ENCODE data around the gene MAN2B1.
"Not testable (repeated sequence)": the region's sequence is repeated elsewhere in the genome, so short reads cannot be mapped to it uniquely, and the experiment has no call there.

The MAN2B1 gene

GRCh38 chr19:12665281-12665573, 1.3 kb downstream of the MAN2B1 start:
- H3K27ac ChIP-seq, result no peak overlapping the region
- DNase-seq (ENCODE audit: low read depth, low spot score), result no peak

- no peak for DNase-seq (ENCODE audit: low read depth, low spot score)
- no peak overlapping the region for H3K27ac ChIP-seq
Measured at GRCh38 chr19:12664406-12665280, 1.9 kb downstream of the MAN2B1 start.

GRCh38 chr19:12660980-12661379, 5.6 kb downstream of the MAN2B1 start:
- DNase-seq (ENCODE audit: low read depth, low spot score), result no peak
- no peak overlapping the region for H3K27ac ChIP-seq

DNA sequence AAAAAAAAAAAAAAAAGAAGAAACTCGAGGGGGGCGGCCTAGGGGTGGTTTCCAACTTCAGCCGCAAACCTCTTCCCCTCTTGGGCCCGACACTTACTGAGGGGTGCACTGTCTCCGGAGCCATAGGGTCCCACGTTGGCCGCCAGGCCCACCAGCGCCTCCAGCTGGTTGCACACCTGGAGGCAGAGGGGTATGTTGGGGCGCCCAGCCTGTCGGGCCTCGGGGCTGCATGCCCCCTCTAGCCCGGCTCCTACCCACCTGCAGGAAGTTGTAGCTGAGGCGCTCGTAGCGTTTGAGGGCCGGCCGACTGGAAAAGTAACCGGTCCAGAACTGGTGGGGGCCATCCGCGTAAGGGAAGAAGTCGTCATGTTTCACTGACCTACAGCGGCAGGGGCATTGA, 8.6 kb downstream of the MAN2B1 start:
- H3K27ac ChIP-seq, result no peak overlapping the region
- DNase-seq (ENCODE audit: low read depth, low spot score), result no peak

DNA sequence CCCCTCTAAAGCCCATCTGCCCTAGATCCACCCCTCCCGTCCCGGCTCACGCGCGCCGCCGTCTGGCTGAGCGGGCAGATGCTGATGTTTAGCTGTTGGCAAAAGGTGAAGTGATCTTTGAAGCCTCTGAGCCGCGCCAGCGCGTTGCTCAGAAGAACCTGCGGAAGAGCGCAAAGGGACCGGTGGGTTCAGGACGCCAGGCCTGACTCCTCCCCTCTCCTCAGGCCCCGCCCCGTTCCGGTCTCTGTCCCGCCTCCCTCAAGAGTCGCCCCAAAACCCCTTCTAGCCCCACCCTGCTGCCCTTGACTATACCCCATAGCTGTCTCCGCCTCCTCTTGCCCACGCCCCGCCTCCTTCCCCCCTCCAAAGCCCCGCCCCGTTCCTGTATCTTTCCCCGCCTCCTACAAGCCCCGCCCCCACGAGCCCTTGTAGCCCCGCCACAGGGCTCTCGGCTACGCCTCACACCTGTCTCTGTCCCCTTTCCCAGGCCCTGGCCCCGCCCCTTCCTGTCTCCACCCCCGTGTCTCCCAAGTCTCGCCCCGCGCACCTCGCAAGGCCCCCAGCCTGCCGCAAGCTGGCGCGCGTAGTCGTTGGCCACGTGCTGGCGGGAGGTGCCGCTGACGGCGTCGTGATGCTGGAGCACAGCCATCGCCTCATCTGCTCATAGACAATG, 9.5 kb downstream of the MAN2B1 start:
- H3K27ac ChIP-seq, result no peak overlapping the region
- DNase-seq (ENCODE audit: low read depth, low spot score), result no peak

- H3K27ac ChIP-seq, result no peak overlapping the region
- DNase-seq (ENCODE audit: low read depth, low spot score), result no peak
Measured at GRCh38 chr19:12655546-12655945, 11.0 kb downstream of the MAN2B1 start.

- no peak overlapping the region for H3K27ac ChIP-seq
- no peak for DNase-seq (ENCODE audit: low read depth, low spot score)
Measured at GRCh38 chr19:12652219-12652618, 14.3 kb downstream of the MAN2B1 start.

- no peak overlapping the region for H3K27ac ChIP-seq
- no peak for DNase-seq (ENCODE audit: low read depth, low spot score)
Measured at GRCh38 chr19:12649941-12650340, 16.6 kb downstream of the MAN2B1 start.

- DNase-seq (ENCODE audit: low read depth, low spot score), result no peak
- H3K27ac ChIP-seq, result no peak overlapping the region
Measured at GRCh38 chr19:12648088-12648487, 18.5 kb downstream of the MAN2B1 start.

GRCh38 chr19:12647490-12648071, 19.0 kb downstream of the MAN2B1 start:
- H3K27ac ChIP-seq, result no peak overlapping the region
- DNase-seq (ENCODE audit: low read depth, low spot score), result no peak

- H3K27ac ChIP-seq, result no peak overlapping the region
- DNase-seq (ENCODE audit: low read depth, low spot score), result no peak
Measured at GRCh38 chr19:12647047-12647446, 19.5 kb downstream of the MAN2B1 start.

GRCh38 chr19:12646551-12646950, 20.0 kb downstream of the MAN2B1 start:
- DNase-seq (ENCODE audit: low read depth, low spot score), result no peak
- H3K27ac ChIP-seq, result no peak overlapping the region

DNA sequence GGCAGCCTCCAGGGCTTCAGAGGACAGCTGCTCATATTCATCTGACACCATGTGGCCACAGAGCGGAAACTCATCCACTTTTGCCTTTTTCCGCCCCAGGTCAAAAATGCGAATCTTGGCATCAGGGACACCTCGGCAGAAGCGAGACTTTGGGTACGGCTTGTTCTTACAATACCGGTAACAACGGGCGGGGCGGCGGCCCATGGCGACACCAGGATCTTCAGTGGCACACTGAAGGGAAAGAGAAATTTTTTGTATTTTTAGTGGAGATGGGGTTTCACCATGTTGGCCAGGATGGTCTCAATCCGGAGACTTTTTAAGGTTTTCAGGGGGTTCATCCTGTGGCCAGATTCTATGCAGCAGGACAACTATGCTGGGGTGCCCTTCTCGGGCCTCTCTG, 22.8 kb downstream of the MAN2B1 start:
- not testable (repeated sequence) for H3K27ac ChIP-seq; DNase-seq (ENCODE audit: low read depth, low spot score)

GRCh38 chr19:12642506-12642905, 24.0 kb downstream of the MAN2B1 start:
- H3K27ac ChIP-seq, result no peak overlapping the region
- no peak for DNase-seq (ENCODE audit: low read depth, low spot score)

GRCh38 chr19:12641456-12641855, 25.1 kb downstream of the MAN2B1 start:
- H3K27ac ChIP-seq, result no peak overlapping the region
- no peak for DNase-seq (ENCODE audit: low read depth, low spot score)

DNA sequence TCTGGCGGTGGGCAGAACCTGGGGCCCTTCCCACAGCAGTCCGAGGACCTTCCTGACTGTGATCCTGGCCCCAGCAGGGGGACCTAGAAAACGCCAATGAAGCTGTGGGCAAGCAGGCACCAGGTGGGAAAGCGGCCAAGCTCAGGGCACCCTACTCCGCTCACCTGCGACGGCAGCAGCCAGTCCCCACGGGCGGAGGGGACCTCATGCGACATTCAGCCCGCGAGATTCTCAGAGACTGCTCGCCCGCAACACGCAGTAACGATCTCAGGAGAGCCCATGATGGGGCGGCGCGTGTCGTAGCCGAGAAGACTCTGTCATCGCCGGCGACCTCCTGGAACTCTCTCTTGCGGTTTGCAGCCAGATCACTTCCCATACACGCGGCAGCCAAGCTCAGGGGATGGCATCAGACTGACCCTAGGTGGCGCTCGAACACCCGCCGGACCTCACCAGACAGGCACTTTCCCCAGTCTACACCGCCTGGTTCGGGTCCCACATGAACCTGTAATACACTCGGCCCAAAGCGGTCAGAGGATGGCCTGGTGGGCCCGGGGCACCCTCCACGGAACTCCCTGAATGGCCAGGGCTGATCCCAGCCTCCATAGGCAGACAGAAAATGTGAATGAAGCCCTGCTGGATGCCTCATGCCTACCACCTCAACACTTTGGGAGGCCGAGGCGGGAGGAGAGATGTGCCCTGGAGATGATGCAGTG, 26.5 kb downstream of the MAN2B1 start:
- DNase-seq (ENCODE audit: low read depth, low spot score), result peak; percentile 27
- no peak overlapping the region for H3K27ac ChIP-seq

DNA sequence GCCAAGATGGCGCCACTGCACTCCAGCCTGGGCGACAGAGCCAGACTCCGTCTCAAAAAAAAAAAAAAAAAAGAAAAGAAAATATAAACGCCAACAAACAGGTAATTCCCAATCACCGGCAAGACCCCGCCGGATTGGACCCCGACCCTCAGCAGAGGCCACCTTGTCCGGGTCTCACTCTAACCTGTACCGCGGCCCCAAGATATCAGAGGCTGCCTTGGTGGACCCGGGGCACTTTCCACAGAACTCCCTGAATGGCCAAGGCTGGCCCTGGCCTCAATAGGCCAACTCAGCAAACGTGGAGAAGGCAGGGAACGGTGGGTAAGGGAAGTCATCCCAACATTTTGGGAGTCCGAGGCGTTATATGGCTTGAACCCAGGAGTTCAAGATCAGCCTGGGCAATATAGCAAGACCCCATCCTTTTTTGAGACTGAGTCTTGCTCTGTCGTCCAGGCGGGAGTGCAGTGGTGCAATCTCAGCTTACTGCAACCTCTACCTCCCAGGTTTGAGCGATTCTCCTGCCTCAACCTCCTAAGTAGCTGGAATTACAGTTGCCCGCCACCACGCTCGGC, 27.8 kb downstream of the MAN2B1 start:
- no peak for DNase-seq (ENCODE audit: low read depth, low spot score)
- no peak overlapping the region for H3K27ac ChIP-seq

DNA sequence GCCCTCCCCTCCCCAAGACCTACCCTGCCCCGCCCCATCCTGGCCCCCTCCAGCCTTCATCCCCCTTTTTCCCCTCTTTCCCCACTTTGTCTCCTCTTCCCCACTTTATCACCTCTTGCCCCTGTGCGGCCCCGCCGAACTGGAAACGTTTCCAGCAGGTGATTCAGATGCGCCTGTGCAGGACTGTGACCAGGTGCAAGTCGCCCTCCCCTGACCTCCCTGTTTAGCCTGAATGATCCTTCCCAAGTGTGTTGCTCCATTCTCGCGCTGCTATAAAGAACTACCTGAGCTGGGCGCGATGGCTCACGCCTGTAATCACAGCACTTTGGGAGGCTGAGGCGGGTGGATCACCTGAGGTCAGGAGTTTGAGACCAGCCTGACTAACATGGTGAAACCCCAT, 29.9 kb downstream of the MAN2B1 start:
- H3K27ac ChIP-seq, result no peak overlapping the region
- no peak for DNase-seq (ENCODE audit: low read depth, low spot score)

GRCh38 chr19:12629215-12629614, 37.3 kb downstream of the MAN2B1 start:
- no peak for DNase-seq (ENCODE audit: low read depth, low spot score)
- H3K27ac ChIP-seq, result no peak overlapping the region

Data from epithelial cell of prostate (primary cell).